Raji (cell line): ENCODE data around the gene STK38L.

Experiments used
- POLR2A ChIP-seq: IDR thresholded peaks from 2 replicates; pipeline ENCODE4 v1.6.1; 2011; ENCODE audit warnings: low read depth, low read length, control low read depth; ENCODE audit not compliant: insufficient read depth

STK38L gene

GRCh38 chr12:27243804-27244688 lies at the start of gene STK38L:
STK38L (plus strand) TSS chr12:27244286; CDS start chr12:27297721, 53,435 bp downstream.
- TF ChIP-seq POLR2A, result peak; percentile 91

GRCh38 chr12:27194644-27195043 lies 49.4 kb upstream of the STK38L start:
- TF ChIP-seq POLR2A, result no peak

GRCh38 chr12:27198036-27198435 lies 46.0 kb upstream of the STK38L start:
- TF ChIP-seq POLR2A, result no peak

DNA sequence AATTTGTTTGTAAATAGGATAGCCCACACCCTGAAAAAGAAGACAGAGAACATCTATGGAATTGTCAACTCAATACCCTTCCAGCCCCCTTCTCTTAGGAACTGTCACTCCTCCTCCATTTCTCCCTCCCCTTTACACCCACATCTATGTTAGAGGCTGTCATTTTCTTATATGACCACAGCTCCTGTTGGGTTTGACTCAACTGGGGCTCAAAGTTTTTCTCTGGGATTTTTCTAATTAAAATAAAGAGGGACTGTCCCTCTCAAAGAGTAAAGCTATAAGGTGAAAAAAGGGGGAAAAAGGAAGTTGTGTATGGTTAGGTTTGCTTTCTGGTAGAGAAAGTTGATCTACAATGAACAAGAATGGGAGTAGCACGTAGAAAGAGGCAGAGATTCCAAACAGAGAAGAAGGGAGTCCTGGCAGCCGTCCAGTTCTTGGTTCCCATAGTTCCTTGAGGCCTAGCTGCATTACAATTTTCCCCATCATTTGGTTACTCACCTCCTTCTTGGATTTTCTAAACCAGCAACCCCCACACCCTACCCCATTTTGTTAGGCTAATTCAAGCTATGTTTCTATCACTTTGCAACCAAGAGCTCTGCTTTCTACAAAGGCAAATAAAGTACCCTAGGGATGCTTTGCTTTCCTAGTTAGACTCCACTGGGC lies 44.3 kb upstream of the STK38L start:
- TF ChIP-seq POLR2A, result no peak

GRCh38 chr12:27201169-27201568 lies 42.9 kb upstream of the STK38L start:
- TF ChIP-seq POLR2A, result no peak

DNA sequence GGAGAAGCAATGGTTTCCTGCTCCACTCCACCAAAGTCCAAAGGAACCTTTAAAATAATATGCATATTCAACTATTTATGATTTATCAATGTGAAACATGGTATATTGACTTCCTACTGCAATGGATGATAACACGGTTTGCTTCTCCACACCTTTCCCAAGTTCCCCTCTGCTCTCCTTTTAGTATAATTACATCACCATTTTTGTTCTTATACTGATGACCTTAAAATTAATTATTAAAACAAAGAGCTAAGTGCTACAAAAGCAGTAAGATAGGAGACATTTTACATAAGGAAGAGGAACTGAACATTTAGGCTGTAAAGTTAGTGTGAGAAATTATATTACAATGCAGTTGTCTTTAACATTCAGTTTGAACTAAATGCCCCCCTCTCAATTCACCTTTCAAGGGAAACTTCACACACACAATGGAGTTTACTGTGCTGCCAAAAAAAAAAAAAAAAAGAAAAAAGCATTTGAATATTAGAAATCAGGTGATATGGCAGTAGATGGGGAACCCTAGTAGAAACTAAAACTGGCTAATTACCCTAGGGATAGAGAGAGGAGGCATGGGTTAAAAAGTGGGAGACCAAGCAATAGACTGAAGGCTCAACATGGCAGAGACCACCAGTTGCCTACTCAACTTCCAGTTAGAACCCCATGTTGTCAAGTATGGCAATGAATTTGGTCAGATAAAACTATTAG lies 37.1 kb upstream of the STK38L start:
- no peak for TF ChIP-seq POLR2A

- no peak for TF ChIP-seq POLR2A
These were observed 36.3 kb upstream of the STK38L start for GRCh38 chr12:27207615-27208413.

GRCh38 chr12:27208414-27208750 lies 35.7 kb upstream of the STK38L start:
- TF ChIP-seq POLR2A, result no peak

- no peak for TF ChIP-seq POLR2A
These were observed 34.7 kb upstream of the STK38L start for GRCh38 chr12:27209257-27209910.

DNA sequence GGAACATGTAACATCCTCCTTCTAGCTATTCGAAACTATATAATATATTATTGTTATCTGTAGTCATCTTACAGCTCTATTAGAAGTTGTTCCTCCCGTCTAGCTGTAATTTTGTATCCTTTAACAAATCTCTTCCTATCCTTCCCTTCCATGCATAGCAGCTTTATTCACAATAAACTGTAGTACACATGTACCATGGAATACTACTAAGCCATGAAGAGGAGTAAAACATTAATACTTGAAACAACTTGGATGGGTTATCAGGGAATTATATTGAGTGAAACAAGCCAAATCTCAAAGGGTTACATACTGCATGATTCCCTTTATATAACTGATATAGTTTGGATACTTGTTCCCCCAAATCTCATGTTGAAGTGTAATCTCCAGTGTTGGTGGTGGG lies 33.9 kb upstream of the STK38L start:
- TF ChIP-seq POLR2A, result no peak

DNA sequence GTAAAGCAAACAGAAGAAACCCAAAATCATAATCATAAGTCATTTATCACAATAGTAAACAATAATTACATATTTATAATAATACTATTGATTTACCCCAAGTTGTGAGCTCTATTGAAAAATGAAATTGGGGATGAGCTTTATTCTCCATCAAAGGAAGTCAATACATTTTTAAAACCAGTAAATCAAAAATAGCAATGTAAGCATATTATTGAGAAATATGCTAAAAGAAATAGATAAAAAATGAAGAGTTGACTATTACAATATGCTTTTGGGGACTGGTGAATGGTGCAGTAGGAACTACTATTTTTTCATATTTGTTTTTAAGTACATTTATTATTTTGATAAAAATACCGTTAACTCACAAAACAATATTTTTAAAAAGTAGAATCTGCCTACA lies 31.2 kb upstream of the STK38L start:
- no peak for TF ChIP-seq POLR2A

DNA sequence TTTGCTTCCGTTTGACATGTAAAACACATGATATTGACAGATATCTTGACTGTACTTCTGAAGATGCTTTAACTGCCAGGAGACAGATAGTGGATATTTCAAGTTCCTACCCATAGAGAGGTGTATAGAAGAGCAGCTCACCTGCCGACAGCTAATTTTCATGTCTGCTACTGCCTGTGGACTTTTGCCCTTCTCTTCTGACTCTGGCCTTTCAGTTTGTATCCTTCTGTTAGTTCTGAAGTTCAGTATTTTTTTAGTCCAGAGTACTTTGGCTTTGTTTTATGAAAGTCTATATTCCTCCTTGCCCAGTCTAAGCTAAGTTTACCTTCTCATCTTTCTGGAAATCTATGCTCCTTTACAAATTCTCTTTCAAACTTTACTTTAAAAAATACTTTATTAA lies 30.8 kb upstream of the STK38L start:
- no peak for TF ChIP-seq POLR2A

DNA sequence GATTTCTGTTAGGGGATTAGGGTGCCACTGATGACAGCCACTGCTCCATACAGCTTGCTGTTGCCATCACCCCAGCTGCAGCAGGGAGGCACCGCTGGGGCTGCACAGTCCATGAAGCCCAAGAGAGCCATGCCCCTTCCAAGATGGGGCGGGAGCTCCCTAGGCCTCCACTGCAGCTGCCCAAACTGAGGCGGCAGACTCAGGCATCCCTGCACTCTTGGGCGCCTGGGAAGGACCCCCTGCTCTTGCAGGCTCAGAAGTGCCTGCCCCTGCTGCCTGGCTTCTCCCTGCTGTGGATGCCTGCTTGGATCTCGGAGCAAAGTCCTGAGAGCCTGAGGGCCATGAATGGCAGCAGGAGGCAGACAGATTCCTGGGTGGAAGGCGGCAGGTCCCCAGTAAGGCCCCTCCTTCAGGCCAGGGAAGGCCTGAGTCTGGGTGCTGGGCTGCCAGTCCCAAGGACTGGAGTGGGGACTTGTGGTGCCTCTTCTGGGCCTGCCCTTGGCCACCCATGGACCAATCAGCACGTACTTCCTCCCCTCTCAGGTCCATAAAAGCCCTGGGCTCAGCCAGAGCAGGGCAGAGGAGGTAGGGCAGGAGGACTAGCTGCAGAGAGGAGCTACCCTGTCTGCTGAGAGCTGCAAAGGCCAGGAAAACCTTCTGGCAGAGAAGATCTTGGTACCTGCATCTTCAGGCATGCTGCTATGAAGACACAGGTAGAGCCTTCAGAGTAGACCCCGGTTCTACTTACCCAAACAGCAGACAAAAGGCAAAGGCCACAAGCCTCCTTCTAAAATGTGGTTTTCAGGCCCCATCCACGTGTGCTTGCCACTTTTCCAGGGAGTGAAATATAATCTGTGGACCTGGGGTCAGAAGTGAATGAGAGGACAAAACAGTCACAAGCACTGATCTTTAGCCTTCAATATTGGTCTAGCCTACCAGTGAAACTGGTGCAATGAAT lies 30.0 kb upstream of the STK38L start:
- no peak for TF ChIP-seq POLR2A
